GM19035 (cell line): ENCODE measurements around the gene QARS1.

Experiments
- ATAC-seq: cut with Tn5 transposase; IDR thresholded peaks from one replicate; pipeline ENCODE4 v1.9.1; 2021; ENCODE audit not compliant: unreplicated experiment

QARS1 gene

DNA sequence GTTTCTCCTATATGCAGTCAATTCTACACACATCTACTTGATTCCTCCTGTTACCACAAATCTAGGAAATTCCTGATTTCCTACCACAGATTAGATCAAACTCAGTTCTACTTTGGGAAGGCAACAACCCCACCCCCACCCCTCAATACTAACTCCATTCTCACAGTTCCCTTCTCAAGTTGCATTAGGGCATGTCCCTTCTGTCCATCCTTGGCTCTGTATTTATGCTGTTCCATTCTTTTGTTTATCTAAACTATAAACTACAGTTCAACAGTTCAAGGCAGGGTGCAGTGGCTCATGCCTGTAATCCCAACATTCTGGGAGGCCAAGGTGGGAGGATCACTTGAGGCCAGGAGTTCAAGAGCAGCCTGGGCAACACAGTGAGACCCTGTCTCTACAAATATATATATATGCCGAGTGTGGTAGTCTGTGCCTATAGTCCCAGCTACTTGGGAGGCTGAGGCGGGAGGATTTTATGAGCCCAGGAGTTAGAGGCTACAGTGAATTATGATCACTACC is 50.2 kb downstream of the QARS1 start:
- no peak for ATAC-seq

DNA sequence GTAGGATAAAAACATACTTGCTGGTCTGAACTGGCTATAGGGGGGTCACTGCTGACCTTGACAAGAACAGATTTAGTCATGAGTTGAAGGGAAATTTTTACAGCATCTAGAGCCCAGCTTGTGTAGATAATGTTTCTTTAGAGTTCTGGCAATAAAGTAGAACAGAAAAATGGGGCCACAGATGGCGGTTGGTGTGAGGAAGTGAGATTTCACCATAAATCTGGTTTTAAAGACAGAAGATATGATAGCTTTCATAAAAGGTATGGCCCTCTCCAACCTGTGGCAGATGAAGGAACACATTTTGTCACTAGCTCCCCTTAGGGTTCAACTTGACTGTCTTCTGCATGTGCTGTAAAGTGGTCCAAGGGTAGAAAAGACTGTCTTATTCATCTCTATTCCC is 51.0 kb downstream of the QARS1 start:
- no peak for ATAC-seq
